B cell (primary cell): Measurements from ENCODE around the gene LPCAT1. TPM values are rescaled to one million over a fixed set of nuclear protein-coding genes. Genes with fewer than 3 reads are reported as not detected.
A peak's percentile ranks its signal among the peaks of the same experiment; 100 is the strongest.

Source experiments
- ATAC-seq: fragments of 200-7000 bp; cut with Tn5 transposase; one replicate; pipeline ENCODE4 v1.10.0; 2021; ENCODE audit warnings: low read depth, mild to moderate bottlenecking, moderate number of reproducible peaks, moderate library complexity
- CTCF ChIA-PET: fragments of 350-600 bp; sonication (Branson Sonifier 250); formaldehyde crosslinking; loops from one replicate; lab custom pipeline; 2021; ENCODE audit warnings: antibody characterized with exemption, inconsistent platforms; lab: Charles Lee
- POLR2A ChIA-PET: fragments of 350-600 bp; sonication (Branson Sonifier 250); formaldehyde crosslinking; loops from one replicate; lab custom pipeline; 2021; ENCODE audit warnings: antibody characterized with exemption; lab: Charles Lee
- DNase-seq: peaks from one replicate; pipeline ENCODE4 v3.0.0; 2013
- H2AFZ ChIP-seq: 2 replicates; pipeline ENCODE4 v1.6.1; 2012; ENCODE audit warnings: mild to moderate bottlenecking, low read depth, low read length; ENCODE audit not compliant: insufficient read depth, poor library complexity, severe bottlenecking
- H3K27ac ChIP-seq, 2 donors: 1 replicate in 1 of 2; 2 replicates in 1 of 2; pipeline ENCODE4 v1.5.1; 2012 to 2013; ENCODE audit warnings: low read length in 2 of 2, mild to moderate bottlenecking in 2 of 2, moderate library complexity in 1 of 2
- H3K27me3 ChIP-seq, 4 experiments: fragments of 200-600 bp in 1 of 4; sonication (generic) in 1 of 4; replicated peaks in 1 of 4; 1 replicate in 2 of 4; 2 replicates in 2 of 4; pipeline versions ENCODE4 v1.6.1 to v1.7.0; 2013 to 2016; ENCODE audit warnings: low read length in 3 of 4, mild to moderate bottlenecking in 2 of 4, mixed read lengths in 1 of 4, moderate library complexity in 1 of 4; ENCODE audit not compliant: insufficient read depth in 4 of 4, control insufficient read depth in 3 of 4; ENCODE audit errors: control extremely low read depth in 1 of 4
- H3K36me3 ChIP-seq, 2 experiments: replicated peaks in 1 of 2; 1 replicate in 1 of 2; 2 replicates in 1 of 2; pipeline versions ENCODE4 v1.6.1 to v1.7.1; 2013; ENCODE audit warnings: low read length in 1 of 2; ENCODE audit not compliant: insufficient read depth in 2 of 2, control insufficient read depth in 1 of 2; ENCODE audit errors: control extremely low read depth in 1 of 2, extremely low read depth in 1 of 2
- H3K4me1 ChIP-seq, 2 donors: fragments of 200-600 bp in 1 of 2; sonication (generic) in 1 of 2; 1 replicate in 1 of 2; 2 replicates in 1 of 2; pipeline versions ENCODE4 v1.5.1 to v1.6.1; 2013 to 2017; ENCODE audit warnings: low read length in 2 of 2; ENCODE audit not compliant: control insufficient read depth in 2 of 2, insufficient read depth in 2 of 2
- H3K4me2 ChIP-seq: replicated peaks from 2 replicates; pipeline ENCODE3; 2012; ENCODE audit warnings: mild to moderate bottlenecking, low read depth, low read length; ENCODE audit not compliant: poor library complexity, severe bottlenecking
- H3K4me3 ChIP-seq, 5 experiments: fragments of 200-600 bp in 1 of 5; sonication (generic) in 1 of 5; 1 replicate in 3 of 5; 2 replicates in 2 of 5; pipeline versions ENCODE4 v1.5.1 to v1.7.0; 2011 to 2016; ENCODE audit warnings: low read length in 4 of 5, mild to moderate bottlenecking in 4 of 5, low read depth in 2 of 5, control low read depth in 1 of 5, moderate library complexity in 1 of 5; ENCODE audit not compliant: insufficient read depth in 1 of 5; ENCODE audit errors: control extremely low read depth in 1 of 5, extremely low read depth in 1 of 5
- H3K79me2 ChIP-seq: fragments of 200-600 bp; sonication (generic); one replicate; pipeline ENCODE4 v1.6.0; 2016; ENCODE audit warnings: low read length; ENCODE audit not compliant: control insufficient read depth, insufficient read depth
- H3K9ac ChIP-seq: fragments of 200-600 bp; sonication (generic); 2 replicates; pipeline ENCODE4 v1.6.1; 2017; ENCODE audit warnings: mild to moderate bottlenecking, low read length, moderate library complexity
- H3K9me3 ChIP-seq, 3 donors: one replicate each; pipeline versions ENCODE4 v1.6.1 to v1.7.1; 2013; ENCODE audit warnings: low read length in 2 of 3; ENCODE audit not compliant: control insufficient read depth in 2 of 3, insufficient read depth in 1 of 3; ENCODE audit errors: control extremely low read depth in 1 of 3
- H4K20me1 ChIP-seq: 2 replicates; pipeline ENCODE4 v1.6.0; 2012; ENCODE audit warnings: mild to moderate bottlenecking, low read length; ENCODE audit not compliant: insufficient read depth, control insufficient read depth, poor library complexity, severe bottlenecking
- H3K27ac Mint-ChIP-seq: one replicate; pipeline ENCODE4 v1.8.0; 2021; ENCODE audit warnings: mixed read lengths
- H3K27me3 Mint-ChIP-seq: one replicate; pipeline ENCODE4 v1.8.0; 2021; ENCODE audit warnings: mixed read lengths
- H3K4me1 Mint-ChIP-seq: one replicate; pipeline ENCODE4 v1.8.0; 2021; ENCODE audit warnings: mixed read lengths
- H3K4me3 Mint-ChIP-seq: one replicate; pipeline ENCODE4 v1.8.0; 2021; ENCODE audit warnings: mixed read lengths
- H3K9me3 Mint-ChIP-seq: one replicate; pipeline ENCODE4 v1.8.0; 2022; ENCODE audit warnings: mixed read lengths; ENCODE audit not compliant: insufficient read depth
- CTCF ChIP-seq: fragments of 200-600 bp; IDR thresholded peaks from one replicate; pipeline ENCODE4 v1.8.0; 2022; ENCODE audit warnings: antibody characterized with exemption, mild to moderate bottlenecking
- EZH2 ChIP-seq: IDR thresholded peaks from 2 replicates; pipeline ENCODE4 v1.6.1; 2012; ENCODE audit warnings: borderline replicate concordance, low read depth, mild to moderate bottlenecking, moderate library complexity, low read length; ENCODE audit not compliant: insufficient read depth, poor library complexity, severe bottlenecking
- WGBS: methylation state at CpG from one replicate; pipeline ENCODE4 v1.1.5; 2013; ENCODE audit warnings: missing lambda C conversion rate; ENCODE audit not compliant: insufficient coverage; 5-methylcytosine and 5-hydroxymethylcytosine counted together
- intact Hi-C: fragments of 100-400 bp; cut with micrococcal nuclease; formaldehyde crosslinking; loops from one replicate; pipeline ENCODE4 v1.10.0; 2022
- polyA plus RNA-seq: library from polyadenylated mRNA; depleted of rRNA; stranded (reverse); fragments of >200 nt; gene quantifications from 2 replicates; pipeline ENCODE4 v1.2.3, GENCODE V29; 2012
- total RNA-seq, 2 donors: library from RNA; stranded (reverse); fragments of 120-200 nt in 1 of 2; gene quantifications; 1 replicate in 1 of 2; 2 replicates in 1 of 2; pipeline versions ENCODE4 v1.2.3 to v1.2.4, GENCODE V29; 2013 to 2022

The LPCAT1 gene
- total and polyA plus RNA-seq, 2 donors (not counting 1 experiment from before 2014, with no cell fraction given): 94.8 to 159 TPM

- peak overlapping the region; percentile 95 for H3K27ac Mint-ChIP-seq
- H3K9me3 Mint-ChIP-seq: no peaks in the 10 kb centered on the region
- H3K4me3 ChIP-seq: peak overlapping the region in 3 of 5 experiments; percentile 47 to 81 (median 59)
- peak overlapping the region; percentile 81 for H3K9ac ChIP-seq
- H4K20me1 ChIP-seq: no peaks in the 10 kb centered on the region
- H3K9me3 ChIP-seq: peaks cover 0 to 11% (median 0%) of the 10 kb centered on the region in 3 donors
- intact Hi-C loops: loop anchor here (1.0 to 10.0 kb wide), 4 partner anchors 11 to 59 kb away; no protein-coding TSS in a partner anchor
- no peaks in the 10 kb centered on the region for H3K27me3 Mint-ChIP-seq
- H3K79me2 ChIP-seq: no peaks in the 10 kb centered on the region
- 100% methylated on average over 1 of the region's 3 CpGs for WGBS
- CTCF ChIA-PET: interaction anchor here (1.0 to 2.4 kb wide), 8 partner anchors 9 to 109 kb away, joined by 3 to 10 read pairs (median 5); no protein-coding TSS in a partner anchor
- no peak for TF ChIP-seq EZH2
- TF ChIP-seq CTCF: no peak
- H3K4me1 Mint-ChIP-seq: peaks cover 32% of the 10 kb centered on the region
- peak overlapping the region; percentile 76 for H3K4me2 ChIP-seq
- H3K4me1 ChIP-seq: peaks cover 19% of the 10 kb centered on the region in 2 donors
- H3K27ac ChIP-seq: peak overlapping the region; percentile 85 to 98
- DNase-seq (no peak), ATAC-seq (no peak)
- H2AFZ ChIP-seq: peak overlapping the region; percentile 79
- no peaks in the 10 kb centered on the region for H3K27me3 ChIP-seq
- peak overlapping the region; percentile 71 for H3K4me3 Mint-ChIP-seq
- POLR2A ChIA-PET: interaction anchor here (1.8 to 1.9 kb wide), 2 partner anchors 12 to 33 kb away, joined by 9 to 10 read pairs; partner anchors contain the start of gene LPCAT1
- H3K36me3 ChIP-seq: no peaks in the 10 kb centered on the region
These were observed 11.9 kb upstream of the LPCAT1 start for GRCh38 chr5:1535646-1536045.

GRCh38 chr5:1532384-1532783 is 8.6 kb upstream of the LPCAT1 start:
- WGBS: no CpG with 5 or more reads among the region's 1 CpG
- no peak overlapping the region for H3K4me3 Mint-ChIP-seq
- CTCF ChIA-PET: interaction anchor here (0.6 kb wide), 1 partner anchor 40 kb away, joined by 3 read pairs; no protein-coding TSS in a partner anchor
- H3K9me3 Mint-ChIP-seq: no peaks in the 10 kb centered on the region
- no peak overlapping the region for H3K9ac ChIP-seq
- peaks cover 18 to 19% of the 10 kb centered on the region in 2 donors for H3K4me1 ChIP-seq
- peaks cover 24% of the 10 kb centered on the region for H3K4me1 Mint-ChIP-seq
- no peaks in the 10 kb centered on the region for H3K36me3 ChIP-seq
- no peaks in the 10 kb centered on the region for H3K9me3 ChIP-seq
- H3K27me3 ChIP-seq: no peaks in the 10 kb centered on the region
- DNase-seq (no peak), ATAC-seq (no peak)
- H3K27ac Mint-ChIP-seq: no peak overlapping the region
- no peak overlapping the region for H3K4me3 ChIP-seq
- no peak overlapping the region for H2AFZ ChIP-seq
- H3K27ac ChIP-seq: no peak overlapping the region
- POLR2A ChIA-PET: interaction anchor here (1.2 kb wide), 1 partner anchor 53 kb away, joined by 3 read pairs; no protein-coding TSS in a partner anchor
- intact Hi-C loops: loop anchor here (10.0 kb wide), 1 partner anchor 62 kb away; no protein-coding TSS in a partner anchor
- TF ChIP-seq EZH2: no peak
- TF ChIP-seq CTCF: no peak
- H3K4me2 ChIP-seq: no peak overlapping the region
- no peaks in the 10 kb centered on the region for H4K20me1 ChIP-seq
- H3K79me2 ChIP-seq: no peaks in the 10 kb centered on the region
- no peaks in the 10 kb centered on the region for H3K27me3 Mint-ChIP-seq
